ENCODE results near the gene UNC5A. TPM values are rescaled to one million over a fixed set of nuclear protein-coding genes. Genes with fewer than 3 reads are reported as not detected.

Gene UNC5A
- total RNA-seq, 1 experiment from 2014 or later = 0.07 TPM

DNA sequence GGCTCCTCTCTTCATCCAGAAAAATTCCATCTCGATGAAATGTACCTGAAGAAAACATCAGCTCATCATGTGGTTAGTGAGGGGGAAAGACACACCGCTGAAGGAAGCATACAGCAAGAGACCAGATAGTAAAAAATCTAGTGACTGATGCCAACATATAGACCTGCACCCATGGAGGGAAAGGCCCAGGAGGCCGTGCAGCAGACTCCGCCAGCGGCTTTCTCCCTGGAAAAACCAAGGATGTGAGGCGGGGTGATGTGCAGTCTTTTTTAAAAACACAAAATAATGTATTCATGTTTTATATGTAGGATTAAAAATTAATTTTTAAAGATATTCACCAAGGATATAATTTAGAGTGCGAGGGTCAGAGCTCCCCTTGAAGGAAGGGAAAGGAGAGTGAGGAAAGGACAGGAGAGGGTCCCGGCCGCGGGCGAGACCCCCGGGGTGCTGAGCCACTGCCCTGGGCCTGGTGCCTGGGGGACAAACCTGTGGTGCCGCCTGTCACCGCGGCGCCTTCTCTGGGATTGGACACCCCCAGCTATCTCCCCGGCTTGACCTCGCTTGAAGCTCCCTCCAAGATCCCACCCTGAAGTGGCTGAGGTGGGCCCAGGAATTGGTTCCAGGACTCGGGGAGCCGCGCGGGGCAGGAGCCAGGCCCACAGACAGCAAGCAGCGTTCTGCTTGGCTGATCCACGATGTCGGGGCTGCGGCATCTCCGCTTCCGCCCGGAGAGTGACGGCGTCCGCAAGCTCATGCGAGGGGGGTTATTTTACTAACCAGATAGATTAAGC, 12.1 kb upstream of the UNC5A start:
- Histone ChIP-seq H2AFZ (ENCODE audit: low read length) (no peak overlapping the region), H3K36me3 (ENCODE audit: low read depth, low read length) (no peaks in the 10 kb centered on the region), H3K4me2 (ENCODE audit: low read length) (no peak overlapping the region), H3K4me1 (ENCODE audit: insufficient read depth, low read length) (peaks cover 12% of the 10 kb centered on the region), H3K79me2 (ENCODE audit: low read length) (no peaks in the 10 kb centered on the region), H3K9me3 (ENCODE audit: low read length) (no peaks in the 10 kb centered on the region), H3K27ac (ENCODE audit: low read length) (no peak overlapping the region), H3K9ac (ENCODE audit: low read length) (no peak overlapping the region), H3K9me2 (replicated peaks; ENCODE audit: low read length) (no peaks in the 10 kb centered on the region), H3K4me3 (ENCODE audit: low read length) (no peak overlapping the region), H4K20me1 (ENCODE audit: low read length) (no peaks in the 10 kb centered on the region), H3F3A (ENCODE audit: low read length, unreplicated experiment) (no peaks in the 10 kb centered on the region), H3K27me3 (ENCODE audit: low read length) (no peaks in the 10 kb centered on the region)
- no TSS peak for BruUV-seq (replicated peaks)
- TF ChIP-seq EZH2 (IDR thresholded peaks at IDR 0.05; ENCODE audit: low read length, unreplicated experiment) = no peak
- TF ChIP-seq, protein P1, sequence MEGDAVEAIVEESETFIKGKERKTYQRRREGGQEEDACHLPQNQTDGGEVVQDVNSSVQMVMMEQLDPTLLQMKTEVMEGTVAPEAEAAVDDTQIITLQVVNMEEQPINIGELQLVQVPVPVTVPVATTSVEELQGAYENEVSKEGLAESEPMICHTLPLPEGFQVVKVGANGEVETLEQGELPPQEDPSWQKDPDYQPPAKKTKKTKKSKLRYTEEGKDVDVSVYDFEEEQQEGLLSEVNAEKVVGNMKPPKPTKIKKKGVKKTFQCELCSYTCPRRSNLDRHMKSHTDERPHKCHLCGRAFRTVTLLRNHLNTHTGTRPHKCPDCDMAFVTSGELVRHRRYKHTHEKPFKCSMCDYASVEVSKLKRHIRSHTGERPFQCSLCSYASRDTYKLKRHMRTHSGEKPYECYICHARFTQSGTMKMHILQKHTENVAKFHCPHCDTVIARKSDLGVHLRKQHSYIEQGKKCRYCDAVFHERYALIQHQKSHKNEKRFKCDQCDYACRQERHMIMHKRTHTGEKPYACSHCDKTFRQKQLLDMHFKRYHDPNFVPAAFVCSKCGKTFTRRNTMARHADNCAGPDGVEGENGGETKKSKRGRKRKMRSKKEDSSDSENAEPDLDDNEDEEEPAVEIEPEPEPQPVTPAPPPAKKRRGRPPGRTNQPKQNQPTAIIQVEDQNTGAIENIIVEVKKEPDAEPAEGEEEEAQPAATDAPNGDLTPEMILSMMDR (conservative IDR thresholded peaks at IDR 0.05; ENCODE audit: low read depth, low read length) = no peak
- no peak for TF ChIP-seq EZH2phosphoT487 (IDR thresholded peaks at IDR 0.05; ENCODE audit: borderline replicate concordance, low read length)
- ChIA-PET CTCF (no interaction called here), POLR2A (ENCODE audit: unreplicated experiment) (no interaction called here)
- DNase-seq (no peak), ATAC-seq (no peak)
- intact Hi-C loops (cut with micrococcal nuclease) = no loop called here

DNA sequence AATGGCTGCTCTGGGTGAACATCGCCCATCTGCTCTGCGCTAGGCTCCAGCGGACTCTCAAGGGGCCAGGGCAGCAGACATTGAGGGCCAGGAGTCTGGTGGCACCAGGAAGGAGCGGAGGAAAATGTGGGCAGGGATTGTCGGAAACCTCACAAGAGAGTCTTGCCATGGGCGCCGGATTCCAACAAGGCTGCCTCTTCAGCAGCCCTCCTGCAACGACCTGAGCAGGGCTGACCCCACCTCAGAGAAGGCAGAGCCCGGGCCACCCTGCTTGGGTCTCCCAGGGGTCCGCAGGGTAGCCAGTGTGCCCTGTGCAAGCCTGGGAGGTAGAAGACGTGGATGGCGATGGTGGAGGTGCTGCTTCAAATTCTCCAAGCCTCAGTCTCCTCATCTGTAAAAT, 11.4 kb upstream of the UNC5A start:
- Histone ChIP-seq H3K79me2 (ENCODE audit: low read length) (no peaks in the 10 kb centered on the region), H3K4me3 (ENCODE audit: low read length) (no peak overlapping the region), H3F3A (ENCODE audit: low read length, unreplicated experiment) (no peaks in the 10 kb centered on the region), H3K4me1 (ENCODE audit: insufficient read depth, low read length) (peaks cover 12% of the 10 kb centered on the region), H3K27ac (ENCODE audit: low read length) (no peak overlapping the region), H3K27me3 (ENCODE audit: low read length) (no peaks in the 10 kb centered on the region), H3K36me3 (ENCODE audit: low read depth, low read length) (no peaks in the 10 kb centered on the region), H3K9me2 (replicated peaks; ENCODE audit: low read length) (no peaks in the 10 kb centered on the region), H2AFZ (ENCODE audit: low read length) (no peak overlapping the region), H3K9ac (ENCODE audit: low read length) (no peak overlapping the region), H3K4me2 (ENCODE audit: low read length) (no peak overlapping the region), H3K9me3 (ENCODE audit: low read length) (no peaks in the 10 kb centered on the region), H4K20me1 (ENCODE audit: low read length) (no peaks in the 10 kb centered on the region)
- no peak for DNase-seq
- TF ChIP-seq EZH2phosphoT487 (IDR thresholded peaks at IDR 0.05; ENCODE audit: borderline replicate concordance, low read length) (no peak), EZH2 (IDR thresholded peaks at IDR 0.05; ENCODE audit: low read length, unreplicated experiment) (no peak)
- TF ChIP-seq, protein P1 (conservative IDR thresholded peaks at IDR 0.05; ENCODE audit: low read depth, low read length) = no peak
- no TSS peak for BruUV-seq (replicated peaks)
- intact Hi-C loops (cut with micrococcal nuclease) = no loop called here
- POLR2A ChIA-PET (ENCODE audit: unreplicated experiment) = no interaction called here
- CTCF ChIA-PET = no interaction called here
- ATAC-seq = no peak

DNA sequence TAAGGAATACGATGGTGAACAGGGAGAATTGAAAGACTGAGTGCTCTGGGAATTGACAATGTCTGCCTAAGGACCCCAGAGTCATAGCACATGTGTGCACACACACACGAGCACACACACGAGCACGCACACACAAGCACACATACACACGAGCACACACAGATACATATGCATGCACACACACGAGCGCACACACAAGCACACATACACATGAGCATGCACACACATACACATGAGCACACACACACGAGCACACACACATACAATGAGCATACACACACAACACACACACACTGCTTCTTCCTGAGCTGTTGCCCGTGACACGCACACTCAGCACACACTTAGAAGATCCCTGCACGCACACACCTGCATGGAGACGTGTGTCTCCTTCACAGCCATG, 10.9 kb upstream of the UNC5A start:
- POLR2A ChIA-PET (ENCODE audit: unreplicated experiment) = no interaction called here
- H3K27ac ChIP-seq (ENCODE audit: low read length) = no peak overlapping the region
- no peaks in the 10 kb centered on the region for H3K36me3 ChIP-seq (ENCODE audit: low read depth, low read length)
- H3K9me2 ChIP-seq (replicated peaks; ENCODE audit: low read length) = no peaks in the 10 kb centered on the region
- intact Hi-C loops (cut with micrococcal nuclease) = no loop called here
- CTCF ChIA-PET = no interaction called here
- no peaks in the 10 kb centered on the region for H4K20me1 ChIP-seq (ENCODE audit: low read length)
- H3K4me2 ChIP-seq (ENCODE audit: low read length) = no peak overlapping the region
- no peak overlapping the region for H3K9ac ChIP-seq (ENCODE audit: low read length)
- TF ChIP-seq EZH2 (IDR thresholded peaks at IDR 0.05; ENCODE audit: low read length, unreplicated experiment) (no peak), EZH2phosphoT487 (IDR thresholded peaks at IDR 0.05; ENCODE audit: borderline replicate concordance, low read length) (no peak)
- TF ChIP-seq, protein P1 (conservative IDR thresholded peaks at IDR 0.05; ENCODE audit: low read depth, low read length) = no peak
- H3K4me3 ChIP-seq (ENCODE audit: low read length) = no peak overlapping the region
- ATAC-seq (no peak), DNase-seq (no peak)
- peaks cover 12% of the 10 kb centered on the region for H3K4me1 ChIP-seq (ENCODE audit: insufficient read depth, low read length)
- no peaks in the 10 kb centered on the region for H3K79me2 ChIP-seq (ENCODE audit: low read length)
- H2AFZ ChIP-seq (ENCODE audit: low read length) = no peak overlapping the region
- no peaks in the 10 kb centered on the region for H3K27me3 ChIP-seq (ENCODE audit: low read length)
- H3F3A ChIP-seq (ENCODE audit: low read length, unreplicated experiment) = no peaks in the 10 kb centered on the region
- no TSS peak for BruUV-seq (replicated peaks)
- H3K9me3 ChIP-seq (ENCODE audit: low read length) = no peaks in the 10 kb centered on the region

All from PC-3 (cell line).